ENCODE results near the gene AOPEP. TPM values are rescaled to one million over a fixed set of nuclear protein-coding genes. Genes with fewer than 3 reads are reported as not detected.

Gene AOPEP
- total RNA-seq, 2 experiments from 2014 or later: 6.9 to 7.0 TPM

DNA sequence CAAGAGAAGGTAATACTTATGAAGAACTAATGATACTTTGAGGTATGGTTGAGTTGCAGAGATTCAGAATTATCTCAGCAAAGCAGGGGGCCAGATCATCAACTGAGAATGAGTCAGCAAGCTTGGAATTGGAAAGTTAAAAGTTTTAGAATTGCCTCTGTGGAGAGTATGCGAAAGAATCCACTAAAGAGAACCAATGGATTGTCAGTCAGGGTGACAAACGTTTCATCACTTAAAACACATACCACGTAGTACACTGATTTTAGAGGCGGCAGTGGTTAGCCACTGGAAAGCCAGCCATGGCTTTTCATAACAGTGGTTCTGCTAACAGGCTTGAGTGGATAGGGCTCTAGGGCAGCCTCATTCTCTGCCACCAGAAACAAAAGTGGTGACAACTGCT is 30.7 kb downstream of the AOPEP start:
- peaks cover 10% of the 10 kb centered on the region for H3K4me1 Mint-ChIP-seq (ENCODE audit: low read depth)
- peaks cover 11% of the 10 kb centered on the region for H3K36me3 ChIP-seq (ENCODE audit: insufficient read depth, low read length)
- H3K27me3 ChIP-seq (ENCODE audit: control insufficient read depth in 1 of 2, insufficient read depth in 2 of 2, low read length in 2 of 2): no peaks in the 10 kb centered on the region
- no peak overlapping the region for H3K4me3 ChIP-seq (ENCODE audit: low read length)
- H3K27ac Mint-ChIP-seq: no peak overlapping the region
- DNase-seq: no peak
- no peak overlapping the region for H3K4me3 Mint-ChIP-seq
- peaks cover 25% of the 10 kb centered on the region for H3K36me3 Mint-ChIP-seq (ENCODE audit: low read depth)
- CTCF ChIA-PET: no interaction called here
- H3K27ac ChIP-seq (ENCODE audit: low read depth in 1 of 2, low read length in 2 of 2): no peak overlapping the region
- H3K9me3 ChIP-seq (ENCODE audit: control insufficient read depth in 1 of 2, insufficient read depth in 1 of 2, low read length in 2 of 2): peaks cover 0 to 5% of the 10 kb centered on the region in 2 experiments
- TF ChIP-seq, protein P1, sequence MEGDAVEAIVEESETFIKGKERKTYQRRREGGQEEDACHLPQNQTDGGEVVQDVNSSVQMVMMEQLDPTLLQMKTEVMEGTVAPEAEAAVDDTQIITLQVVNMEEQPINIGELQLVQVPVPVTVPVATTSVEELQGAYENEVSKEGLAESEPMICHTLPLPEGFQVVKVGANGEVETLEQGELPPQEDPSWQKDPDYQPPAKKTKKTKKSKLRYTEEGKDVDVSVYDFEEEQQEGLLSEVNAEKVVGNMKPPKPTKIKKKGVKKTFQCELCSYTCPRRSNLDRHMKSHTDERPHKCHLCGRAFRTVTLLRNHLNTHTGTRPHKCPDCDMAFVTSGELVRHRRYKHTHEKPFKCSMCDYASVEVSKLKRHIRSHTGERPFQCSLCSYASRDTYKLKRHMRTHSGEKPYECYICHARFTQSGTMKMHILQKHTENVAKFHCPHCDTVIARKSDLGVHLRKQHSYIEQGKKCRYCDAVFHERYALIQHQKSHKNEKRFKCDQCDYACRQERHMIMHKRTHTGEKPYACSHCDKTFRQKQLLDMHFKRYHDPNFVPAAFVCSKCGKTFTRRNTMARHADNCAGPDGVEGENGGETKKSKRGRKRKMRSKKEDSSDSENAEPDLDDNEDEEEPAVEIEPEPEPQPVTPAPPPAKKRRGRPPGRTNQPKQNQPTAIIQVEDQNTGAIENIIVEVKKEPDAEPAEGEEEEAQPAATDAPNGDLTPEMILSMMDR (IDR thresholded peaks at IDR 0.05): no peak
- ATAC-seq (ENCODE audit: poor library complexity): no peak
- no peaks in the 10 kb centered on the region for H3K4me1 ChIP-seq (ENCODE audit: insufficient read depth, low read length)
- POLR2A ChIA-PET: no interaction called here
- intact Hi-C loops (cut with DNase I, micrococcal nuclease): no loop called here
- no peaks in the 10 kb centered on the region for H3K27me3 Mint-ChIP-seq
- H3K9me3 Mint-ChIP-seq: peaks cover 2% of the 10 kb centered on the region

DNA sequence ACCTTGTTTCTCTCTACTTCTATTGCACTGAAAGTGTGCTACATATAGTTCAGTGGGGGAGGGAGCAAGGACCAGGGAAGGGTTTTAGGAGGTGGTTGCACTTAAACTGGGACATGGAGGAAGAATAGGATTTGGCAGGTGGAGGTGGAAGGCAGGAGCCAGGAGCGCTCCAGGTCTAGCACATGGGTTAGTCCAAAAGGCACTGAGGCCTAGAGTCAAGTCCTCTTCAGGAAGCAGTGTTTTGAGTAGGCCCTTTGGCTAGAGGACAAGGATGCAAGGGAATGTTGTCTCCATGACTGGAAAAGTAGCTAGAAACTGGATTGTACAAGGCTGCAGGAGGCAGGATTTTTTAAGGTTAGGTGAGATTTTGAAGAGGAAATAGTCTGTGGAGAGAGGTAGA is 31.5 kb downstream of the AOPEP start:
- H3K27me3 Mint-ChIP-seq: no peaks in the 10 kb centered on the region
- ATAC-seq (ENCODE audit: poor library complexity): no peak
- no peak for DNase-seq
- peaks cover 0 to 5% of the 10 kb centered on the region in 2 experiments for H3K9me3 ChIP-seq (ENCODE audit: control insufficient read depth in 1 of 2, insufficient read depth in 1 of 2, low read length in 2 of 2)
- no peak overlapping the region for H3K4me3 Mint-ChIP-seq
- H3K9me3 Mint-ChIP-seq: peaks cover 2% of the 10 kb centered on the region
- no peak overlapping the region for H3K27ac ChIP-seq (ENCODE audit: low read depth in 1 of 2, low read length in 2 of 2)
- H3K4me1 ChIP-seq (ENCODE audit: insufficient read depth, low read length): no peaks in the 10 kb centered on the region
- ChIA-PET POLR2A (no interaction called here), CTCF (no interaction called here)
- H3K4me1 Mint-ChIP-seq (ENCODE audit: low read depth): peaks cover 10% of the 10 kb centered on the region
- intact Hi-C loops (cut with DNase I, micrococcal nuclease): no loop called here
- H3K27me3 ChIP-seq (ENCODE audit: control insufficient read depth in 1 of 2, insufficient read depth in 2 of 2, low read length in 2 of 2): no peaks in the 10 kb centered on the region
- TF ChIP-seq, protein P1 (IDR thresholded peaks at IDR 0.05): no peak
- H3K36me3 ChIP-seq (ENCODE audit: insufficient read depth, low read length): peaks cover 11% of the 10 kb centered on the region
- H3K36me3 Mint-ChIP-seq (ENCODE audit: low read depth): peaks cover 22% of the 10 kb centered on the region
- H3K27ac Mint-ChIP-seq: no peak overlapping the region
- no peak overlapping the region for H3K4me3 ChIP-seq (ENCODE audit: low read length)

DNA sequence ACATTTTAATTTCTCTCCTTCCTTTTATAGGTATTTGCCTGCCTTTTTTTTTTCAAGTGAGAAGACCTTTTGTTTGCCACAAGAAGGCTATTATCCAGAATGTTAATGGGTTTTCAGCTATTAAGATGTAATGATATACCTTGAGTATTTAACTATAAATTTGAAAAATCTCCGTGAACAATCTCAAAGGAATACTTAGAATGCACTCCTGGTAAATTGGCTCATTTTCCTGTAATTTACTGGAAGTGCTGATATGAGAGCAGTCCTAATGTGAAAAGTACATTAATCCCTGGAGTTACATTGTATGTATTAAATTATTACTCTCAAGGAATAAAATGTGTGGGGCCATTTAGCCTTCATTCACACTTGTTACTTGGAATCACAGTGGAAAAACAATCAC is 32.4 kb downstream of the AOPEP start:
- peaks cover 29% of the 10 kb centered on the region for H3K36me3 Mint-ChIP-seq (ENCODE audit: low read depth)
- CTCF ChIA-PET: no interaction called here
- Histone ChIP-seq H3K9me3 (ENCODE audit: control insufficient read depth in 1 of 2, insufficient read depth in 1 of 2, low read length in 2 of 2) (peaks cover 0 to 5% of the 10 kb centered on the region in 2 experiments), H3K4me3 (ENCODE audit: low read length) (no peak overlapping the region), H3K4me1 (ENCODE audit: insufficient read depth, low read length) (no peaks in the 10 kb centered on the region), H3K27me3 (ENCODE audit: control insufficient read depth in 1 of 2, insufficient read depth in 2 of 2, low read length in 2 of 2) (no peaks in the 10 kb centered on the region), H3K36me3 (ENCODE audit: insufficient read depth, low read length) (peaks cover 11% of the 10 kb centered on the region), H3K27ac (ENCODE audit: low read depth in 1 of 2, low read length in 2 of 2) (no peak overlapping the region)
- H3K27me3 Mint-ChIP-seq: no peaks in the 10 kb centered on the region
- H3K4me3 Mint-ChIP-seq: no peak overlapping the region
- H3K27ac Mint-ChIP-seq: no peak overlapping the region
- TF ChIP-seq, protein P1 (IDR thresholded peaks at IDR 0.05): no peak
- peaks cover 10% of the 10 kb centered on the region for H3K4me1 Mint-ChIP-seq (ENCODE audit: low read depth)
- POLR2A ChIA-PET: no interaction called here
- DNase-seq (no peak), ATAC-seq (ENCODE audit: poor library complexity) (no peak)
- intact Hi-C loops (cut with DNase I, micrococcal nuclease): no loop called here
- H3K9me3 Mint-ChIP-seq: peaks cover 2% of the 10 kb centered on the region

Data from CD4-positive, alpha-beta T cell (primary cell).